GM12892 (cell line): ENCODE data around the gene TLCD3B.

ENCODE experiments used
- POLR2A ChIP-seq: IDR thresholded peaks from 2 replicates; pipeline ENCODE4 v1.6.1; 2011; ENCODE audit warnings: low read depth, low read length, control low read depth
- POLR2AphosphoS5 ChIP-seq: IDR thresholded peaks from 2 replicates; pipeline ENCODE4 v1.6.1; 2011; ENCODE audit warnings: low read depth, low read length, control low read depth

GRCh38 chr16:30040221-30040620, 9.2 kb upstream of the TLCD3B start:
- no peak for TF ChIP-seq POLR2A
- TF ChIP-seq POLR2AphosphoS5: no peak
